GM21825 (cell line): ENCODE measurements around the gene DSG3.

Experiments used
- ATAC-seq: cut with Tn5 transposase; IDR thresholded peaks from one replicate; pipeline ENCODE4 v1.9.1; 2021; ENCODE audit warnings: mild to moderate bottlenecking, moderate library complexity; ENCODE audit not compliant: unreplicated experiment

Gene DSG3

GRCh38 chr18:31512203-31512764 lies 64.7 kb downstream of the DSG3 start:
- no peak for ATAC-seq

GRCh38 chr18:31513189-31513935 lies 65.8 kb downstream of the DSG3 start:
- ATAC-seq: no peak

GRCh38 chr18:31516437-31516836 lies 68.9 kb downstream of the DSG3 start:
- ATAC-seq: no peak

- ATAC-seq: no peak
These were observed 78.8 kb downstream of the DSG3 start for GRCh38 chr18:31526374-31526773.
